ENCODE results near the gene STX10. TPM values are rescaled to one million over a fixed set of nuclear protein-coding genes. Genes with fewer than 3 reads are reported as not detected.

Gene STX10
- total RNA-seq, 1 donor from 2014 or later, result 42.9 TPM

DNA sequence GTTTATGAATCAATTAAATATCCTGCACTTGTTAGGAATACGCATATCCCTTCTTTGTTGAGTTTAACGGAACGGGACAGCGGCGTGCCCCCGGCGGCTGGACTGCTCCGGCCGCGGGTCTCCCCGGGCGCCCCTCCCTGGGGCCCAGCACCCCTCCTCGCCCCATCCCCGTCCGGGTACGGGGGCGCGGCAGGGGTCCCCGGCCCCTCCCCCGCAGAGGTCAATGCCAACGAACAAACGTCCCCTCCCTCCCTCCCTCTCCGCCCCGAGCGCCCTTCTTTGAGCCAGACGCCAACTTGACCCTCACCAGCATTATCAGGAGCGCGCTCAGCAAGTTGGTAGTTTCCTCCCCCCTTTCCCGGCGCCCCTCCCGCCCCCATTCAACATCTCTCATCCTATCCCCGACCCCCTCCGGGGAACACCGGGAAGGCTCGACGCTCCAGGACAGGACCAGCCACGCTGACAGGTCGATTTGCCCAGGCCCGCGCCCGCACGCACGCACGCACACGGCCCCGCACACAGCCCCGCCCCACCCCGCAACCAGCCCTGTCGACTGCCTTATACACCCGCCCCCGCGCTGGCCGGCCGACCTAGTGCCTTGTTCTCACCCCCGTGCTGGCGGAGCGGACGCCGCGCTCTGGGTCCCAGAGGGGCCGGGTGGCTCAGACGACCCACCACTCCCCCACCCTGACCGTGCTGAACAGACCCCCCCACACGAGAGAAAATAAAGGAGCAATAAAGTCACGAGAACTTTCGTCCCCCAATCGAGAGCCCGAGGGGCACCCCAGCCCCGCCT is 52.5 kb downstream of the STX10 start:
- Mint-ChIP-seq H3K4me1 (ENCODE audit: low read depth) (peaks cover 37% of the 10 kb centered on the region), H3K27ac (ENCODE audit: unreplicated experiment) (no peak overlapping the region), H3K9me3 (ENCODE audit: low read depth) (no peaks in the 10 kb centered on the region), H3K36me3 (ENCODE audit: low read depth) (peaks cover 9% of the 10 kb centered on the region), H3K4me3 (ENCODE audit: unreplicated experiment) (no peak overlapping the region), H3K27me3 (ENCODE audit: low read depth) (peaks cover 11% of the 10 kb centered on the region)
- DNase-seq (ENCODE audit: low spot score), result peak; percentile 88
- TF ChIP-seq CTCF (IDR thresholded peaks at IDR 0.05), result no peak

DNA sequence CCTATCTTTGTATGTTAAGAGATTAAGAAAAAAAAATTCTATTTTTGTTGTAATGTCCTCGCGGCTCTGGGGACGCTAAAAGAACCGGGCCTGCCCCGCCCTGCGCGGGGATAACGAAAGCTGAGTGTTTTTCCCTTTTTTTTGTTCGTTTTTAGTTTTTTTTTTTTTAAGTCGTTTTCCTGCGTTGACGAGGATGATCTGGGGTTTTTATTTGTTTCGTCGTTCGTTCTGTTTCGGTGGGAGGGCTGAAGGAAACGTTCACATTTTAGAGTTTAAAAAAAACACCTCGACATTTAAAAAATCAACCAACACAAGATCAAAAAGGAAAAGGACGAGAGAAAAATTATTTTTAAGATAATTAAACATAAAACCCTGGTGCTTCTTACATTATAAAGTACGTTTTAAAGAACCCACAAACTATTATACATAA is 53.1 kb downstream of the STX10 start:
- no peak for TF ChIP-seq CTCF (IDR thresholded peaks at IDR 0.05)
- DNase-seq (ENCODE audit: low spot score), result no peak
- peaks cover 41% of the 10 kb centered on the region for H3K4me1 Mint-ChIP-seq (ENCODE audit: low read depth)
- no peak overlapping the region for H3K27ac Mint-ChIP-seq (ENCODE audit: unreplicated experiment)
- H3K36me3 Mint-ChIP-seq (ENCODE audit: low read depth), result peaks cover 9% of the 10 kb centered on the region
- H3K4me3 Mint-ChIP-seq (ENCODE audit: unreplicated experiment), result no peak overlapping the region
- H3K27me3 Mint-ChIP-seq (ENCODE audit: low read depth), result peaks cover 11% of the 10 kb centered on the region
- H3K9me3 Mint-ChIP-seq (ENCODE audit: low read depth), result no peaks in the 10 kb centered on the region

- no peak for DNase-seq (ENCODE audit: low spot score)
- peaks cover 11% of the 10 kb centered on the region for H3K27me3 Mint-ChIP-seq (ENCODE audit: low read depth)
- peaks cover 9% of the 10 kb centered on the region for H3K36me3 Mint-ChIP-seq (ENCODE audit: low read depth)
- H3K27ac Mint-ChIP-seq (ENCODE audit: unreplicated experiment), result no peak overlapping the region
- peaks cover 50% of the 10 kb centered on the region for H3K4me1 Mint-ChIP-seq (ENCODE audit: low read depth)
- TF ChIP-seq CTCF (IDR thresholded peaks at IDR 0.05), result peak; percentile 31
- no peak overlapping the region for H3K4me3 Mint-ChIP-seq (ENCODE audit: unreplicated experiment)
- no peaks in the 10 kb centered on the region for H3K9me3 Mint-ChIP-seq (ENCODE audit: low read depth)
Measured at GRCh38 chr19:13095934-13096927, 53.9 kb downstream of the STX10 start.

- Mint-ChIP-seq H3K36me3 (ENCODE audit: low read depth) (peaks cover 9% of the 10 kb centered on the region), H3K27ac (ENCODE audit: unreplicated experiment) (no peak overlapping the region), H3K9me3 (ENCODE audit: low read depth) (no peaks in the 10 kb centered on the region), H3K4me1 (ENCODE audit: low read depth) (peaks cover 58% of the 10 kb centered on the region), H3K27me3 (ENCODE audit: low read depth) (peaks cover 11% of the 10 kb centered on the region), H3K4me3 (ENCODE audit: unreplicated experiment) (no peak overlapping the region)
- TF ChIP-seq CTCF (IDR thresholded peaks at IDR 0.05), result no peak
- no peak for DNase-seq (ENCODE audit: low spot score)
Measured at GRCh38 chr19:13095393-13095784, 54.8 kb downstream of the STX10 start.

- DNase-seq (ENCODE audit: low spot score), result no peak
- H3K4me1 Mint-ChIP-seq (ENCODE audit: low read depth), result peaks cover 63% of the 10 kb centered on the region
- peaks cover 11% of the 10 kb centered on the region for H3K27me3 Mint-ChIP-seq (ENCODE audit: low read depth)
- no peak for TF ChIP-seq CTCF (IDR thresholded peaks at IDR 0.05)
- H3K4me3 Mint-ChIP-seq (ENCODE audit: unreplicated experiment), result no peak overlapping the region
- peaks cover 7% of the 10 kb centered on the region for H3K36me3 Mint-ChIP-seq (ENCODE audit: low read depth)
- H3K9me3 Mint-ChIP-seq (ENCODE audit: low read depth), result no peaks in the 10 kb centered on the region
- no peak overlapping the region for H3K27ac Mint-ChIP-seq (ENCODE audit: unreplicated experiment)
Measured at GRCh38 chr19:13094771-13095392, 55.3 kb downstream of the STX10 start.

Measured in chondrocyte (in vitro differentiated cells).